Testis (tissue), 2 donors: Measurements from ENCODE around the gene GABRQ.
"Not testable (repeated sequence)": the region's sequence is repeated elsewhere in the genome, so short reads cannot be mapped to it uniquely, and the experiment has no call there.

Experiments used
- CTCF ChIP-seq, 3 experiments: fragments of 450-650 bp in 2 of 3; fragments of 200-600 bp in 1 of 3; sonication (generic) in 1 of 3; IDR thresholded peaks; one replicate each; pipeline ENCODE4 v1.5.1; 2016 to 2019; ENCODE audit warnings: antibody characterized with exemption in 3 of 3, mild to moderate bottlenecking in 2 of 3, moderate library complexity in 1 of 3
- POLR2A ChIP-seq: fragments of 450-650 bp; IDR thresholded peaks from one replicate; pipeline ENCODE4 v1.6.1; 2017; ENCODE audit warnings: antibody characterized with exemption, mild to moderate bottlenecking, moderate library complexity

GRCh38 chrX:152681012-152681411, 43.3 kb downstream of the GABRQ start:
- TF ChIP-seq CTCF (IDR thresholded peaks at IDR 0.05); POLR2A: not testable (repeated sequence)
